SK-N-SH treated with all-trans-retinoic acid at 6 μM for 48 hours (cell line): ENCODE data around the gene SLX4IP.
"Not testable (repeated sequence)": the region's sequence is repeated elsewhere in the genome, so short reads cannot be mapped to it uniquely, and the experiment has no call there.

Experiments
- ATAC-seq: fragments of 200-7000 bp; cut with Tn5 transposase; 3 replicates; pipeline ENCODE4 v1.9.1; 2020; ENCODE audit warnings: mild to moderate bottlenecking, moderate library complexity
- ARNTL ChIP-seq: fragments of 450-650 bp; formaldehyde crosslinking; IDR thresholded peaks from 2 replicates; pipeline ENCODE4 v1.5.0; 2020; ENCODE audit warnings: low read depth, mild to moderate bottlenecking, moderate library complexity, borderline replicate concordance
- BACH2 ChIP-seq: fragments of 250-450 bp; sonication (Bioruptor Pico); IDR thresholded peaks from 2 replicates; pipeline ENCODE4 v1.9.0; 2021; ENCODE audit warnings: mild to moderate bottlenecking, borderline replicate concordance
- CSDC2 ChIP-seq: fragments of 250-450 bp; sonication (Bioruptor Pico); IDR thresholded peaks from 2 replicates; pipeline ENCODE4 v1.5.0; 2020; ENCODE audit warnings: mild to moderate bottlenecking, moderate library complexity
- ESRRG ChIP-seq: fragments of 250-450 bp; sonication (Bioruptor Pico); IDR thresholded peaks from 2 replicates; pipeline ENCODE4 v1.6.1; 2021; ENCODE audit warnings: mild to moderate bottlenecking
- GLIS3 ChIP-seq: fragments of 250-450 bp; sonication (Bioruptor Pico); IDR thresholded peaks from 2 replicates; pipeline ENCODE4 v1.5.0; 2020; ENCODE audit warnings: mild to moderate bottlenecking, moderate library complexity
- ISL1 ChIP-seq: fragments of 250-450 bp; sonication (Bioruptor Pico); IDR thresholded peaks from 2 replicates; pipeline ENCODE4 v2.1.2; 2022; ENCODE audit warnings: mild to moderate bottlenecking, moderate library complexity
- OSR1 ChIP-seq: fragments of 250-450 bp; sonication (Bioruptor Pico); IDR thresholded peaks from 2 replicates; pipeline ENCODE4 v1.8.0; 2022; ENCODE audit warnings: moderate library complexity, mild to moderate bottlenecking, inconsistent platforms
- PPARA ChIP-seq: fragments of 250-450 bp; sonication (Bioruptor Pico); IDR thresholded peaks from 2 replicates; pipeline ENCODE4 v1.5.0; 2020; ENCODE audit warnings: mild to moderate bottlenecking, borderline replicate concordance
- RARB ChIP-seq: fragments of 250-450 bp; sonication (Bioruptor Pico); IDR thresholded peaks from 2 replicates; pipeline ENCODE4 v1.8.0; 2021; ENCODE audit warnings: mild to moderate bottlenecking, moderate library complexity
- SNAI2 ChIP-seq: fragments of 250-450 bp; sonication (Bioruptor Pico); IDR thresholded peaks from 2 replicates; pipeline ENCODE4 v1.5.0; 2020; ENCODE audit warnings: mild to moderate bottlenecking, moderate library complexity
- TCF4 ChIP-seq: fragments of 250-450 bp; sonication (Bioruptor Pico); IDR thresholded peaks from 2 replicates; pipeline ENCODE4 v1.8.0; 2021; ENCODE audit warnings: mild to moderate bottlenecking, moderate library complexity, borderline replicate concordance
- TOX ChIP-seq: fragments of 250-450 bp; sonication (Bioruptor Pico); IDR thresholded peaks from 2 replicates; pipeline ENCODE4 v1.8.0; 2021; ENCODE audit warnings: mild to moderate bottlenecking, moderate library complexity, borderline replicate concordance
- ZC3H10 ChIP-seq: fragments of 250-450 bp; sonication (Bioruptor Pico); IDR thresholded peaks from 2 replicates; pipeline ENCODE4 v1.5.1; 2021; ENCODE audit warnings: mild to moderate bottlenecking, moderate library complexity
- ZFP3 ChIP-seq: fragments of 250-450 bp; sonication (Bioruptor Pico); IDR thresholded peaks from 2 replicates; pipeline ENCODE4 v1.5.0; 2020; ENCODE audit warnings: mild to moderate bottlenecking, moderate library complexity
- ZFP30 ChIP-seq: fragments of 450-650 bp; formaldehyde crosslinking; IDR thresholded peaks from 2 replicates; pipeline ENCODE4 v1.5.0; 2022; ENCODE audit warnings: mild to moderate bottlenecking, moderate library complexity
- ZNF565 ChIP-seq: fragments of 450-650 bp; formaldehyde crosslinking; conservative IDR thresholded peaks from 2 replicates; pipeline ENCODE4 v1.5.0; 2020; ENCODE audit warnings: low read depth, mild to moderate bottlenecking, moderate library complexity
- ZNF70 ChIP-seq: fragments of 450-650 bp; formaldehyde crosslinking; IDR thresholded peaks from 2 replicates; pipeline ENCODE4 v1.5.0; 2020; ENCODE audit warnings: mild to moderate bottlenecking, moderate library complexity
- ZNF8 ChIP-seq: fragments of 450-650 bp; formaldehyde crosslinking; IDR thresholded peaks from 2 replicates; pipeline ENCODE4 v1.5.0; 2020; ENCODE audit warnings: mild to moderate bottlenecking, moderate library complexity
- TF ChIP-seq, protein P1 (sequence below): fragments of 250-450 bp; sonication (Bioruptor Pico); IDR thresholded peaks from 2 replicates; pipeline ENCODE4 v1.8.0; 2021; ENCODE audit warnings: low read depth, mild to moderate bottlenecking, moderate library complexity, borderline replicate concordance
- TF ChIP-seq, protein P2 (sequence below): fragments of 250-450 bp; sonication (Bioruptor Pico); IDR thresholded peaks from 2 replicates; pipeline ENCODE4 v1.8.0; 2020; ENCODE audit warnings: mild to moderate bottlenecking, moderate library complexity, borderline replicate concordance
- TF ChIP-seq, protein P3 (sequence below): fragments of 250-450 bp; sonication (Bioruptor Pico); IDR thresholded peaks from 2 replicates; pipeline ENCODE4 v1.5.1; 2021; ENCODE audit warnings: mild to moderate bottlenecking, moderate library complexity
- TF ChIP-seq, protein P4 (sequence below): fragments of 250-450 bp; sonication (Bioruptor Pico); IDR thresholded peaks from 2 replicates; pipeline ENCODE4 v1.5.0; 2020; ENCODE audit warnings: mild to moderate bottlenecking, moderate library complexity

Gene SLX4IP

DNA sequence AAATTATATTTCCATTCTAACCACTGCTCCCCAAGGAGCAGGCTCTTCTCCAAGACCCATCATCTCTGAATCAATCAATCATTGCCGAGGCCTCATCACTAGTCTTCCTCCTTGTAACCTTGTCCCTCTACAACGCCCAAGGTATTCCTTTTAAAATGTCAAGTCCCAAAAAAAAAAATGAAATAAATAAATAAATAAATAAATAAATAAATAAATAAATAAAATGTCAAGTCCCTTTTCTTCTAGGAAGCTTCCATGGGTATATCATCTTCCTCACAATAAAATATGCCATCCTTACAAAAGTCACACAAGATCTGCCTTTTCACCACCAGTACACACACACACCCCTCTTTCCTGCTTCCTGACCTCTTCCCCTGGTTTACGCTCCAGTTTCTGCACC lies 181.1 kb downstream of the SLX4IP start:
- TF ChIP-seq ISL1 (CRISPR knock-in tag) (no peak), ZFP30 (CRISPR knock-in tag) (no peak), TCF4 (no peak), CSDC2 (CRISPR knock-in tag) (no peak), BACH2 (CRISPR knock-in tag) (no peak), GLIS3 (CRISPR knock-in tag) (no peak), TOX (CRISPR knock-in tag) (no peak), ZNF8 (CRISPR knock-in tag) (no peak), SNAI2 (no peak), OSR1 (CRISPR knock-in tag) (no peak), ZNF70 (no peak), ZNF565 (CRISPR knock-in tag) (no peak), ZC3H10 (CRISPR knock-in tag) (no peak)
- TF ChIP-seq, protein P1, sequence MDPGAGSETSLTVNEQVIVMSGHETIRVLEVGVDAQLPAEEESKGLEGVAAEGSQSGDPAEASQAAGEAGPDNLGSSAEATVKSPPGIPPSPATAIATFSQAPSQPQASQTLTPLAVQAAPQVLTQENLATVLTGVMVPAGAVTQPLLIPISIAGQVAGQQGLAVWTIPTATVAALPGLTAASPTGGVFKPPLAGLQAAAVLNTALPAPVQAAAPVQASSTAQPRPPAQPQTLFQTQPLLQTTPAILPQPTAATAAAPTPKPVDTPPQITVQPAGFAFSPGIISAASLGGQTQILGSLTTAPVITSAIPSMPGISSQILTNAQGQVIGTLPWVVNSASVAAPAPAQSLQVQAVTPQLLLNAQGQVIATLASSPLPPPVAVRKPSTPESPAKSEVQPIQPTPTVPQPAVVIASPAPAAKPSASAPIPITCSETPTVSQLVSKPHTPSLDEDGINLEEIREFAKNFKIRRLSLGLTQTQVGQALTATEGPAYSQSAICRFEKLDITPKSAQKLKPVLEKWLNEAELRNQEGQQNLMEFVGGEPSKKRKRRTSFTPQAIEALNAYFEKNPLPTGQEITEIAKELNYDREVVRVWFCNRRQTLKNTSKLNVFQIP = no peak
- TF ChIP-seq, protein P2, sequence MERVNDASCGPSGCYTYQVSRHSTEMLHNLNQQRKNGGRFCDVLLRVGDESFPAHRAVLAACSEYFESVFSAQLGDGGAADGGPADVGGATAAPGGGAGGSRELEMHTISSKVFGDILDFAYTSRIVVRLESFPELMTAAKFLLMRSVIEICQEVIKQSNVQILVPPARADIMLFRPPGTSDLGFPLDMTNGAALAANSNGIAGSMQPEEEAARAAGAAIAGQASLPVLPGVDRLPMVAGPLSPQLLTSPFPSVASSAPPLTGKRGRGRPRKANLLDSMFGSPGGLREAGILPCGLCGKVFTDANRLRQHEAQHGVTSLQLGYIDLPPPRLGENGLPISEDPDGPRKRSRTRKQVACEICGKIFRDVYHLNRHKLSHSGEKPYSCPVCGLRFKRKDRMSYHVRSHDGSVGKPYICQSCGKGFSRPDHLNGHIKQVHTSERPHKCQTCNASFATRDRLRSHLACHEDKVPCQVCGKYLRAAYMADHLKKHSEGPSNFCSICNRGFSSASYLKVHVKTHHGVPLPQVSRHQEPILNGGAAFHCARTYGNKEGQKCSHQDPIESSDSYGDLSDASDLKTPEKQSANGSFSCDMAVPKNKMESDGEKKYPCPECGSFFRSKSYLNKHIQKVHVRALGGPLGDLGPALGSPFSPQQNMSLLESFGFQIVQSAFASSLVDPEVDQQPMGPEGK = no peak
- TF ChIP-seq, protein P3, sequence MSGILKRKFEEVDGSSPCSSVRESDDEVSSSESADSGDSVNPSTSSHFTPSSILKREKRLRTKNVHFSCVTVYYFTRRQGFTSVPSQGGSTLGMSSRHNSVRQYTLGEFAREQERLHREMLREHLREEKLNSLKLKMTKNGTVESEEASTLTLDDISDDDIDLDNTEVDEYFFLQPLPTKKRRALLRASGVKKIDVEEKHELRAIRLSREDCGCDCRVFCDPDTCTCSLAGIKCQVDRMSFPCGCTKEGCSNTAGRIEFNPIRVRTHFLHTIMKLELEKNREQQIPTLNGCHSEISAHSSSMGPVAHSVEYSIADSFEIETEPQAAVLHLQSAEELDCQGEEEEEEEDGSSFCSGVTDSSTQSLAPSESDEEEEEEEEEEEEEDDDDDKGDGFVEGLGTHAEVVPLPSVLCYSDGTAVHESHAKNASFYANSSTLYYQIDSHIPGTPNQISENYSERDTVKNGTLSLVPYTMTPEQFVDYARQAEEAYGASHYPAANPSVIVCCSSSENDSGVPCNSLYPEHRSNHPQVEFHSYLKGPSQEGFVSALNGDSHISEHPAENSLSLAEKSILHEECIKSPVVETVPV (CRISPR knock-in tag) = no peak
- TF ChIP-seq, protein P4, sequence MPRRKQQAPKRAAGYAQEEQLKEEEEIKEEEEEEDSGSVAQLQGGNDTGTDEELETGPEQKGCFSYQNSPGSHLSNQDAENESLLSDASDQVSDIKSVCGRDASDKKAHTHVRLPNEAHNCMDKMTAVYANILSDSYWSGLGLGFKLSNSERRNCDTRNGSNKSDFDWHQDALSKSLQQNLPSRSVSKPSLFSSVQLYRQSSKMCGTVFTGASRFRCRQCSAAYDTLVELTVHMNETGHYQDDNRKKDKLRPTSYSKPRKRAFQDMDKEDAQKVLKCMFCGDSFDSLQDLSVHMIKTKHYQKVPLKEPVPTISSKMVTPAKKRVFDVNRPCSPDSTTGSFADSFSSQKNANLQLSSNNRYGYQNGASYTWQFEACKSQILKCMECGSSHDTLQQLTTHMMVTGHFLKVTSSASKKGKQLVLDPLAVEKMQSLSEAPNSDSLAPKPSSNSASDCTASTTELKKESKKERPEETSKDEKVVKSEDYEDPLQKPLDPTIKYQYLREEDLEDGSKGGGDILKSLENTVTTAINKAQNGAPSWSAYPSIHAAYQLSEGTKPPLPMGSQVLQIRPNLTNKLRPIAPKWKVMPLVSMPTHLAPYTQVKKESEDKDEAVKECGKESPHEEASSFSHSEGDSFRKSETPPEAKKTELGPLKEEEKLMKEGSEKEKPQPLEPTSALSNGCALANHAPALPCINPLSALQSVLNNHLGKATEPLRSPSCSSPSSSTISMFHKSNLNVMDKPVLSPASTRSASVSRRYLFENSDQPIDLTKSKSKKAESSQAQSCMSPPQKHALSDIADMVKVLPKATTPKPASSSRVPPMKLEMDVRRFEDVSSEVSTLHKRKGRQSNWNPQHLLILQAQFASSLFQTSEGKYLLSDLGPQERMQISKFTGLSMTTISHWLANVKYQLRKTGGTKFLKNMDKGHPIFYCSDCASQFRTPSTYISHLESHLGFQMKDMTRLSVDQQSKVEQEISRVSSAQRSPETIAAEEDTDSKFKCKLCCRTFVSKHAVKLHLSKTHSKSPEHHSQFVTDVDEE (CRISPR knock-in tag) = no peak
- ATAC-seq = no peak

DNA sequence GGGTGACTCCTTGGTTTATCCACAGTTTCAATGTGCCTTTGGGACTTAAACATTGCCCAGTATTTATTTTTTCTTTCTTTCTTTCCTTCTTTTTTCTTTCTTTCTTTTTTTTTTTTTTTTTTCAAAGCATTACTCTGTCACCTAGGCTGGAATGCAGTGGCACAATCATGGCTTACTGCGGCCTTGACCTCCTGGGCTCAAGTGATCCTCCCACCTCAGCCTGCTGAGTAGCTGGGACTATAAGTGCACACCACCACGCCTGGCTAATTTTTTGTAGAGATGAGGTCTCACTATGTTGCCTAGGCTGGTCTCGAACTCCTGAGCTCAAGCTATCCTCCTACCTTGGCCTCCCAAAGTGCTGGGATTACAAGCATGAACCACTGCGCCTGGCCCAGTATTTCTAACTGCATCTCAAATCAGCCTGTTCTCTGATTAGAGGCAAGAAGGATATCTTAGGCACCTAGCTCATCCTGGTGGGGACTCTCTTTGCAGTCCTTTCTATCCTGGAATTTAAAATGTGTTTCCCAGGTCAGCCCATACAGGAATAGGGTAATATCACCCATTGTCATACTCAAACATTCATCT lies 182.5 kb downstream of the SLX4IP start:
- not testable (repeated sequence) for ATAC-seq

DNA sequence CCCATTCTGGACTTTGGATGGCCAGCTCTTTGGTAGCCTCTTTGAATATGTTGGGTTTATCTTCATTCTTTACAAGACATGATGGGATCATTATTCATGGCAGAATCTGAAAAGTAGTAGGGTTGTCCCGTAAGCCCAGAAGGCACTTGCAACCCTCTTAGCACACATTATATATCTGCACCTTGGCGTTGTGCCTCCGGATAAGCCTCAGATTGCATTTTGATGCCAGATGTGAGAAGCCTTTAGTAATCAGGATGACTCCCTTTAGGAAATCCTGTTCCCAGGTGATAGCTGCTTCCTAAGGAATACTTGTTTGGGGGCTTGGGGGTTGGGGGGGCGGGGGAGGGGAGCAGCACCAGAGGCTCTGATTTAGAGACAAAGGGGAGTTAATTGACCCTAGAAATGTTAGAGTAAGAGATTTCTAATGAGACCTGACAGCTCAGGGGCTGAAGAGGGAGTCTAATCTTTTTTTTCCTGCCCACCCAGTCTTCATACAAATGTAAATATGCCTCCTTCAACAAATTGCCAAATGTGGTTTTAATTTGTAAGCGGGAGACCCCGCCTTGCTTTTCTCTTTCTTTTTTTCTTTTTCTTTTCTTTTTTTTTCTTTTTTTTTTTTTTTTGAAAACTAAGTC lies 183.6 kb downstream of the SLX4IP start:
- ATAC-seq = no peak
- TF ChIP-seq, protein P3 (CRISPR knock-in tag) = no peak
- TF ChIP-seq CSDC2 (CRISPR knock-in tag) = no peak
- TF ChIP-seq ZFP30 (CRISPR knock-in tag) = no peak
- TF ChIP-seq ZNF565 (CRISPR knock-in tag) = no peak
- TF ChIP-seq, protein P2 = no peak
- TF ChIP-seq RARB (CRISPR knock-in tag) = no peak
- TF ChIP-seq, protein P4 (CRISPR knock-in tag) = no peak
- no peak for TF ChIP-seq PPARA (CRISPR knock-in tag)
- no peak for TF ChIP-seq GLIS3 (CRISPR knock-in tag)
- TF ChIP-seq ARNTL (CRISPR knock-in tag) = no peak
- TF ChIP-seq ISL1 (CRISPR knock-in tag) = no peak
- TF ChIP-seq ZFP3 (CRISPR knock-in tag) = no peak
- TF ChIP-seq ESRRG (CRISPR knock-in tag) = no peak
- no peak for TF ChIP-seq BACH2 (CRISPR knock-in tag)
- no peak for TF ChIP-seq TCF4
